Measurements from ENCODE around the gene LSP1. TPM values are rescaled to one million over a fixed set of nuclear protein-coding genes. Genes with fewer than 3 reads are reported as not detected.
A peak's percentile ranks its signal among the peaks of the same experiment; 100 is the strongest.

Gene LSP1
- total RNA-seq, 1 donor from 2014 or later, result 47.4 TPM

GRCh38 chr11:1915795-1916131 is 62.9 kb downstream of the LSP1 start:
- no peak for DNase-seq (ENCODE audit: low spot score)

GRCh38 chr11:1916132-1916985 is 63.5 kb downstream of the LSP1 start:
- DNase-seq (ENCODE audit: low spot score), result no peak

DNA sequence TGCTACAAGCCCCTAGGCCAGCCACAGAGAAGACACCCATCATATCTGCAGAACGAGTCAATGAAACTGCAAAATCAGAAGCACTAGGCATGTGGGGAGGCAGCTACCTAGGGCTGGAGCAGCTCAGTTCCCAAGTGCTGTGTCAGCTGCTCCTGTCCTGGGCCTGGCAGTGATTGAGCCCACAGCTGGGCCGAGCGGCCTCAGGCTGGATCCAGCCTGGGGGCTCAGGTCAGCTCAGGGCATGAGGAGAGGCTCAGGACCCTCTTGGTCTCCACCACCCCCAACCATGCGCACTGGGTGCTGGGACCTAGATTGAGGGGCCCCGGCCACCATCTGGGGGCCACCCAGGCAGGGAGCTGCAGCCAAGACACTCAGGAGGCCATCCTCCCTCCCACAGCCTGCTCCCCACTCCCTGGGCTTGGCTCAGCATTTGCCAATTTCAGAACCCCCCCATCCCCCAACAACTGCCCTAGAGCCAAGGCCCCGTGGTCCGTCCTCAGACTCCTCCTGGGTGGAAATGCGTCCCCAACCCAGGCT is 64.2 kb downstream of the LSP1 start:
- no peak for DNase-seq (ENCODE audit: low spot score)

- DNase-seq (ENCODE audit: low spot score), result no peak
These were observed 64.9 kb downstream of the LSP1 start for GRCh38 chr11:1917523-1918435.

- DNase-seq (ENCODE audit: low spot score), result no peak
These were observed 65.8 kb downstream of the LSP1 start for GRCh38 chr11:1918436-1919315.

DNA sequence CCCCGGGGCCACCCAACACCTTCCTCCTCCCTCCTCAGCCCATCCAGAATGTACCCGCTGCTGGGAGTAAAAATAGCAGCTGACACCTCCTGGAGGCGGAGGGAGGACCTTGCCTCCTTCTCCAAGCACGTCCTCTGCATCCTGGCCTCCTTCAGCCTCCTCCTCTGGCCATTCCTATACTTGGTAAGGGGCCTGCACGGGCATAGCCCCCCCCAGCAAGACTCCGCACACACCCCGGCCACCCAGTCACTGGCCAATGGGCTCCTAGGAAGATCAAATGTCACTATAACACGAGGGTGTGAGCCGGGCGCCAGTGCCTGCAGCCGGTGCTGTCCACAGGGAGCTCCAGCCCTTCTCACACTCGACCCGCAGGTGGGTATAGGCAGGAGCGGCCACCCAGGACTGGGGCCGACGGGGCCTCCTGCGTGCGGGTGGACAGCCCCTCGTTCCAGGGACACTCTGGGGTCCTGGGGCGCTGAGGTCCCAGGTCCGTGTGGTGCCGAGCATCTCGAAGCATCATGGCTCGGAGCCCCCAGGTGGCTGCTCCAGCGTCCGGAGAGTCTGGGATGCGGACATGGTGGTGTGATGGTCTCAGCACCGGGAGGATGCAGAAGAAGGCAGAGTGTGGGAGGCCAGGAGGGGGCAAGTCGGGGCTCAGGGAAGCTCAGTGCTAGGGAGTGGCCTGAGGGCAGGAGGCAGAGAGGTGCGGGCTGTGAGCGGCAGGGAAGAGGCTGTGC is 66.7 kb downstream of the LSP1 start, which contains the start of gene TNNT3:
Gene TNNT3, plus strand, starts transcription at position 313 of the 737 bp plus-strand sequence. CDS start 3,172 bp downstream, outside the sequence.
- peak; percentile 42 for DNase-seq (ENCODE audit: low spot score)

DNA sequence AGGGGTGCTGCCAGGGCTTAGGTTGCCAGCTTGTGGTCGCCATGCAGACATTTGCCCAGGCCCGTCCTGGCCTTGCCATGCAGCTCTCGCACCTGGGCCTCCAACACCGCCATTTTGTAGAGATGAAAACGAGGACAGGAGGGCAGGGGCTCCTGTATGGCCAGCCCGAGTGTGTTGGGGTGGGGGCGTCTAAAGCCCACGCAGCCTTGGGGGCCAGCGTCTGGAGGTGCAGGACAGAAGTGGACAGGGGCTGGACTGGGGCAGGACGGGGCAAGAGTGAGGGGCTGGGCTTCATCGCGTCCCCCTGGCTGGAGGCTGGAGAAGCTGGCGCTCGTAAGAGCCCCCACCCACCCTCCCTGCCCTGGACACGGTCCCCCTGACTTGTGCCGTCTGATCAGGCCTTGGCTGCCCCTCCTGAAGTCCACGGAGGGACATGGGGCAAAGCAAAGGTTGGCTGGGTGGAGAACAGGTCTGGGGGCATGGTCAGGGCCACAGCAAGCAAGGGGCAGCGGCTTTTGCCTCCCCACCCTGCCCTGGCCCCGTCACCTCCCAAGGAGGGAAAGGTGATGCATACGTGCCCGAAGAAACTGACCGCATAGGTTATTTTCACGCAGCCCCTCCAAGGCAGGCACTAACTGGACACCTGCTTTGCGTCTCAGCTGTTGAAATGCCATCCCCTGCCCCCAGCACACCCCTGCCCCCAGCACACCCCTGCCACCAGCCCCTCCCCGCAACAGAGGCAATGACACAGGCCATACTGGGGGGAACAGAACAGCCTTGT is 67.4 kb downstream of the LSP1 start:
- no peak for DNase-seq (ENCODE audit: low spot score)

GRCh38 chr11:1920909-1921573 is 68.2 kb downstream of the LSP1 start:
- DNase-seq (ENCODE audit: low spot score), result peak; percentile 44

DNA sequence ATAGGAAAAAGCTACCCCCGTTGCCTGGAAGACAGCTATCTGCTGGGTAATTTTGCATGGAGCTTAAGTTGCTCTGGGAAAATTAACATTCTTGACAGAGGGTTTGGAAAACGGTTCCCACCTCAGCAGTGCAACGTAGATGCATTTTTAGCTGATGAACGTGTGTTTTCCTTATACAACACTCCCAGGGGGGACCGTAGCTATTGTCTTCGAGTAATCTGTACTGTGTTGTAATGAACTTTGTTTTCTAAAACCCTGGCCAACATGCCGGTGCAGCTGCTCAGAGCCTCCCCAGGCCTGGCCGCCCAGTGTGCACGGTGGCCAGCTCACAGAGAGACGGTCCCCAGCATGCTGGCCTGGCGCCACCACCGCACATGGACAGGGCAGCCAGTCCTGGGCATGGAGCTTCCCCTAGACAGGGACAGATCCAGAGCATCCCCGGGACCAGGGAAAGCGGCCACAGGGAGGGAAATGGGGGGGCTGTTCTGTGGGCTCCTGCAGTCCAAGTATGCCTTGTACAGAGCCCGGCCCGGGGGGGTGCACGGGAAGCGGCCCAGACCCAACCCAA is 68.8 kb downstream of the LSP1 start:
- DNase-seq (ENCODE audit: low spot score), result peak; percentile 44

DNA sequence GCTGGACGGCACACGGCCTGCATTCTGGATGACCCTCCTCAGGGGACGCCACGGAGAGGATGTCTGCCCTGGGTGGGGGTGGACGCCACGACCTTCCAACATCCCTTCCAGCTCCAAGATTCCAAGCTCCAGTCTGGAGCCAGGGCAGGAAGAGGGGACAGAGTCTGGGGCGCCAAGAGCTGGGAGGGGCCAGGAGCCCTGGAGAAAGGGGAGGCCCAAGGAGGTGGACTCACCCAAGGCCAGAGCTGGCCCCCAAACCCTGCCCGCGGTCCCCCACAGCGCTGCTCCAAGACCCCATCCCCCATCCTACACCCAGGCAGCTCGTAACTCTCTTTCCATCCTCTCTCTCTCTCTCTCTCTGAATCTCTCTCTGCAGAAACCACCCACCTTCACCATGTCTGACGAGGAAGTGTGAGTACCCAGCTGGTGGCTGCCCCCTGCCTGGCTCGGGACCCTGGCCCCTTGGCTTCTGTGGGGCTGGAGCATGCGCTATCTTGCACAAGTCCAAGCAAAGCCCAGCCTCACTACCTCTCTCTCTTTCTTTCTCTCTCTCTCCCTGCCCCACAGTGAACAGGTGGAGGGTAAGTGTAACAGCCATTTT is 69.7 kb downstream of the LSP1 start:
- peak; percentile 45 for DNase-seq (ENCODE audit: low spot score)

DNA sequence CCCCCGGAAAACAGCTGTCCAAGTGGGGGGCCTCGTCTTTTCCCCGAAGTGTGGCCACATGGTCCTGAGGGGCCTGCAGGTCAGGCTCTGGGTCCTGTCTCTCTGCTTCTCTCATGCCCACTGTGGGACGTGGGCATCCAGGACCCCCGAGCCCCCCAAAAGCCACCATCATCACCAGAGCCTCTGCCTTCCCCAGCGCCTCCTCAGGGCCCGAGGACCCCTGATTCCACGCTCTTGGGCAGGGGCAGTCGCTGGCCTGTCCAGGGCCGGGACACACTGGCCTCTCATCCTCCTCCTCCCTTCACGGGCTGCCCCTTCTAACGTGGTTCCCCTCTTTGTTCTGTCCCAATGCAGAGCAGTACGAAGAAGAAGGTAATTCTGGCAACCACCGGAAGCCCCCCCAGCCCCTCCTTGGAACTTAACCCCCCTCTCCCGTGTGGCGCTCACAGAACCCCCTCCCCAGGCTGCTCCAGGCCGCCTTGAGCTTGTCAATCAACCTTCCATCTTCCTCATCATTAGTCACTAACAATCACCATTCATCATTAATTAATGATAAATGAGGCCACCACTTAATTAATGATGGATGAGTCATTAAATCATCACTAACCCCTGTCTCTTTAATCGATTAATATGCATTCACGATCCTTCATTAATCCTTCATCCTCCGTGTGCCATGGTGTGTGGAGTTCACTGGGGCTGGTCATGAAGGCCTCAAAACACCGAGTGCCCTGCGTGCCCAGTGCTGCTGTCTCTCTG is 70.5 kb downstream of the LSP1 start:
- DNase-seq (ENCODE audit: low spot score), result no peak

DNA sequence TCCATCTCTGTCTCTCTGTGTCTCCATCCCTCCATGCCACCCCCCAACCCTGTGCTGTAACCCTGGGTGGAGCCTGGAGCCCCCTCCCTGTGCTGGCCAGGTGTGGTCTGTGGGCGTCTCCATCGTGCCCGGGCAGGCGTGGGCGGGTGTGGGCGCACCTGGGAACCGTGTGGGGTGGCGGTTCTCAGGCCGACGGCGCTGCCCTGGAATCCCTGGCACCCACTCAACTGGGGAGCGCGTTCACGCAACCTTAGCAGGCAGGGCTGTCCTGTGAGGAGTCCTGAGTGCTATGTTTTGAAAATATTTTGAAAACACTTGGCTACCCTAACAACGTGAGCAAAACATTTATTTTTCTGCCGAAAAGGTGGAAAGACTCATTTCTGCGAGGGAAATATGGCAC is 71.3 kb downstream of the LSP1 start:
- peak; percentile 70 for DNase-seq (ENCODE audit: low spot score)

GRCh38 chr11:1924646-1925372 is 71.9 kb downstream of the LSP1 start:
- DNase-seq (ENCODE audit: low spot score), result no peak

DNA sequence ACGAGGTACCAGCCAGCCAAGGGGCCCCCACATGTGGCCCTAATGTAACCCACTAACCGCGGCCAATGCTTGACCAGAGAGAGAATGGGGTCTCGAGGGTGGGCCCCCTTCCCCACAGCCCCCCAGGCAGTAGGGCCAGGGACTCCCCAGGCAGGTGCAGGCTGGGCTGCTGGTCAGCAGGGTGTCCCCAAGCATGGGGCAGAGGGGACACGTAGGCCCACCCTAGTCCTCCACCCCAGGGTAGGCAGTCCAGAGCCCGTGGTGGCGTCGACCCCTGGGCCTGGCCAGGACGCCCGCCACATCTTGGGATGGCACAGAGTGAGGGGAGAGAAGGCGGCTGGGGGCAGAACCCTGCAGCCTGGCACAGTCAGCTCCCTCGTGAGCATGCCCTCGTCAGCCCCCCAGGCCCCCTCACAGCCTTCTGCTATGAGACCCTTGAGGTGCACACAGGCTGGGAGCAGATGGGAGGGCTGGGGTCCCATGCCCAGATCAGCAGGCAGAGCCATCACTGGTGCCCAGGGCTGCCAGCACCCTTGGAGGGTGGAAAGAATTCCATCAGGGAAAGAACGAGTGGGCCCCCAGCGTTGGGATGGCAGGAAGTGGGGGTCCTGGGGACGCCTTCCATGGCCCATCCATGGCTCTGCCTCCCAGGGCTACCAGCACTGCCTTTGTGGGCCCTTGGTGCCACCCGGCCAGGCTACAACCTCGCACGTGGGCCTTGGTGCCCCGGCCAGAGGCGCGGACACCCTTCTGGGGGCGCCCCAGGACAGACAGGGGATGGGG is 72.7 kb downstream of the LSP1 start:
- DNase-seq (ENCODE audit: low spot score), result no peak

- DNase-seq (ENCODE audit: low spot score), result peak; percentile 58
These were observed 73.5 kb downstream of the LSP1 start for GRCh38 chr11:1926156-1927025.

All from ureter (tissue), 1 donor.